Stimulated activated memory B cell treated with anti-CD40 and anti-IgM and Interleukin-4, amounts not matched to agents 10 μg/mL and 1 μg/mL and 100 μg/mL, for 72 hours (primary cell): ENCODE data around the gene DGKG.

Source experiments
- ATAC-seq: fragments of 150-1000 bp; cut with Tn5 transposase; 2 replicates; pipeline ENCODE4 v1.10.0; 2021
- H3K27ac Mint-ChIP-seq: one replicate; pipeline ENCODE4 v1.8.0; 2022; ENCODE audit warnings: mild to moderate bottlenecking, mixed read lengths
- H3K27me3 Mint-ChIP-seq: one replicate; pipeline ENCODE4 v1.8.0; 2022; ENCODE audit warnings: mixed read lengths
- H3K36me3 Mint-ChIP-seq: one replicate; pipeline ENCODE4 v1.8.0; 2022; ENCODE audit warnings: mixed read lengths
- H3K4me1 Mint-ChIP-seq: one replicate; pipeline ENCODE4 v1.8.0; 2022; ENCODE audit warnings: mixed read lengths
- H3K4me3 Mint-ChIP-seq: one replicate; pipeline ENCODE4 v1.8.0; 2022; ENCODE audit warnings: mild to moderate bottlenecking, moderate library complexity, mixed read lengths
- H3K9me3 Mint-ChIP-seq: one replicate; pipeline ENCODE4 v1.8.0; 2022; ENCODE audit warnings: mixed read lengths

Gene DGKG

DNA sequence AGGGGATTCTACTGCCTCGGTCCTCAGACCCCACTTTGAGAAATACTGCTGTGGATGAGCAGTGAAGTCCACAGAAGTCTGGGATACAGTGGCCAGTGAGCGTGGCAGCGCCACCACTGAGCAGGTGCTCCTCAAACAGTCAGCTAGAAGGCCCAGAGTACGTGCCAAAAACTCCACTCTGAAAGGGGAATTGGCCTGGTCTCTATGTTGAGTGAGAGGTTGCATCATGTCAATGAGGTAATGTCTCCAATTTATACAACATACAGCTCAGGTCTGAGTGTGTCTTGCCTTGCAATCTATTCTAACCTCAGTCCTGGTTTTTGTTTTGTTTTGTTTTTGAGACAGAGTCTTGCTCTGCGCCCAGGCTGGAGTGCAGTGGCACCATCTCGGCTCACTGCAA, 199.8 kb downstream of the DGKG start:
- no peak overlapping the region for H3K27ac Mint-ChIP-seq
- H3K27me3 Mint-ChIP-seq: no peaks in the 10 kb centered on the region
- H3K36me3 Mint-ChIP-seq: peaks cover 22% of the 10 kb centered on the region

GRCh38 chr3:186160691-186161243, 201.3 kb downstream of the DGKG start:
- Mint-ChIP-seq H3K27me3 (no peaks in the 10 kb centered on the region), H3K9me3 (no peaks in the 10 kb centered on the region), H3K36me3 (peaks cover 22% of the 10 kb centered on the region), H3K4me1 (no peaks in the 10 kb centered on the region), H3K4me3 (no peak overlapping the region), H3K27ac (no peak overlapping the region)
- ATAC-seq: no peak

More for the DNA sequence above, 199.8 kb downstream of the DGKG start:
- ATAC-seq: no peak
- Mint-ChIP-seq H3K9me3 (no peaks in the 10 kb centered on the region), H3K4me1 (no peaks in the 10 kb centered on the region), H3K4me3 (no peak overlapping the region)

DNA sequence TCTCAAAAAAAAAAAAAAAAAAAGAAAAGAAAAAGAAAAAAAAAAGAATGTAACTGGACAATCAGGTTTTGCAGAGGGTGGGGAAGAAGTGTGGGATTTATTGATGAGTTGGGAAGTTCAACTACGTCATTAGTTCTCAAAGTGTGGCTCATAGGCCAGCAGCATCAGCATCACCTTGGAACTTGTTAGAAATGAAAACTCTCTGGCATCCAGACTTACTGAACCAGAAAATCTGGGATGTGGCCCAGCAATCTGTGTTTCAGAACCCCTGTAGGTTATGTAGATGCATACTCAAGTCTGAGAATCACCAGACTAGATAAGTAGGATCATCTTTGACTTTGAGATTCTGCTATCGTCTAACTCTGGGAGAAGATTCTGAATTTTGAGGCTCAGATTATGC, 207.4 kb downstream of the DGKG start:
- no peaks in the 10 kb centered on the region for H3K9me3 Mint-ChIP-seq
- peaks cover 6% of the 10 kb centered on the region for H3K36me3 Mint-ChIP-seq
- H3K27me3 Mint-ChIP-seq: no peaks in the 10 kb centered on the region
- no peak overlapping the region for H3K4me3 Mint-ChIP-seq
- no peak overlapping the region for H3K27ac Mint-ChIP-seq
- no peak for ATAC-seq
- peaks cover 38% of the 10 kb centered on the region for H3K4me1 Mint-ChIP-seq

DNA sequence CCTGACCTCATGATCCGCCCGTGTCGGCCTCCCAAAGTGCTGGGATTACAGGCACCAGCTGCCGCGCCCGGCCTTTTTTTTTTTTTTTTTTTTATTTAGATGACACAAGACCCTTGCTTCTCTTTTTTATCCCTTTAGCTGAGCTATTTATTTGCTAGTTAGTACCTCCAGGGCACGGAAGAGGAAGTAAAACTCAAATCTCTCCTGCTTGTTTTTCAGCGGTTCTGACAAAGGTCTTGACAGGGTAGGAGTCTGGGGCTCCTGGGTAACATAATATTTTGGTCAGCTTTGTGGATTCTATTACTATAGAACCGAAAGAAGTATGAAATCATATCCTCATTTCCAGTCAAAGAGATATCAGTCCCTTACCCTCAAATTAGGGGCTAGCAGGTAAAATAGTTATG, 209.1 kb downstream of the DGKG start:
- ATAC-seq: peak; percentile 95
- peaks cover 12% of the 10 kb centered on the region for H3K36me3 Mint-ChIP-seq
- peak overlapping the region; percentile 51 for H3K27ac Mint-ChIP-seq
- H3K27me3 Mint-ChIP-seq: no peaks in the 10 kb centered on the region
- H3K4me3 Mint-ChIP-seq: peak overlapping the region; percentile 9
- H3K4me1 Mint-ChIP-seq: peaks cover 43% of the 10 kb centered on the region
- H3K9me3 Mint-ChIP-seq: no peaks in the 10 kb centered on the region

DNA sequence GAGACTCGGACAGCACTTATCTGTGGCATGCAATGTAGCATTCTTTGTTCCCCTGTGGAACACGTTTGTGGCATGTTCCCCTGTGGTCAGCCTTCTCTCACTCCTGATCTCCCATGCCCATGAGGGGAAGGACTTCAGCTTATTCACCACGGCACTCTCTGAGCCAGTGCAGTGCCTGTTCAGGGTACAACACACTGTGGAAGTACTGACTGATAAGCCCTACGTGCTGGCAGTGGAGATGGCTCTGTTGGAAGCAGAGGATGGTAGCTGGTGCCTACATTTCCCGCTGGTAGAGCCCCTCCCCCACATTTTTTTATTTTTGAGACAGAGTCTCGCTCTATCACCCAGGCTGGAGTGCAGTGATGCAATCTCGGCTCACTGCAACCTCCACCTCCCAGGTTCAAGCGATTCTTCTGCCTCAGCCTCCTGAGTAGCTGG, 209.7 kb downstream of the DGKG start:
- Mint-ChIP-seq H3K9me3 (no peaks in the 10 kb centered on the region), H3K36me3 (peaks cover 12% of the 10 kb centered on the region), H3K4me3 (peak overlapping the region; percentile 9), H3K27me3 (no peaks in the 10 kb centered on the region), H3K27ac (peak overlapping the region; percentile 51), H3K4me1 (peaks cover 43% of the 10 kb centered on the region)
- ATAC-seq: peak; percentile 35

DNA sequence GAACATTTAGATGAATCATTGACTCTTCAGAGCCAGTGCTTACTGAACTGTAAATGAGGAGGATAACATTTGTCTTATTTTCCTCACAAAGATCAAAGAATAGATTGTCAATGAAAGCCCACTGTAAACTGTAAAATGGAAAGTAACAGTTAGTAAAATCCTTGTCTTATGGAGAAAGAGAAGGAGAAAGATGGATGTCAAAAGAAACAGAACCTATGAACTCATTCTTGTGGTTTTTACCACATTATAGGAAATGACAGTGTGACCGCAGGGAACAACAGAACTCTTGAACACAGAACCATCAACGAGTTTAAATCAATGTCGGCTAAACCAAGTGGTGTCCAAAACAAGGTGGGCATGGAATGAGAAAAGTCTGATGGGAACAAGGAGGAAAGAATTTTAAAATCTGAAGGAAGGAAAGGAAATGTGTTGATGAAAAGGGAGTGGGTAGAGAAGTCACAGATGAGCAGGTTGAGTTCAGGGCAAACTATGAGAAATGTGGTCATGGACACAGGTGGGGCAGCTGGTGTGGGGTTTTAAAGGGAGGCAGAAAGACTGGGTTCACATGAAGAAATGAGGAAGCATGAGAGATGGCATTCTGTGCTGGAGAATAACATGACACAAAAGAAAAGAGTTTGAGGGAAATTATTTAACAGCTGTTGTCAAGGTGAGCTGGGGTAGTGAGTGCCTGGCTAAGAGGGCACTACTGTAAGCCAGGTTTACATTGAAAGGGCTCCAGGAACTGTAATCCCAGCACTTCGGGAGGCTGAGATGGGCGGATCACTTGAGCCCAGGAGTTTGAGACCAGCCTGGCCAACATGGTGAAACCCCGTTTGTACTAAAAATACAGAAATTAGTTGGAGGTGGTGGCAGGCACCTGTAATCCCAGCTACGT, 210.7 kb downstream of the DGKG start:
- Mint-ChIP-seq H3K27ac (peak overlapping the region; percentile 51), H3K9me3 (no peaks in the 10 kb centered on the region), H3K4me1 (peaks cover 43% of the 10 kb centered on the region), H3K27me3 (no peaks in the 10 kb centered on the region), H3K4me3 (peak overlapping the region; percentile 8), H3K36me3 (peaks cover 12% of the 10 kb centered on the region)
- peak; percentile 79 for ATAC-seq

- Mint-ChIP-seq H3K4me3 (no peak overlapping the region), H3K27ac (peak overlapping the region; percentile 18), H3K36me3 (peaks cover 12% of the 10 kb centered on the region), H3K27me3 (no peaks in the 10 kb centered on the region), H3K9me3 (no peaks in the 10 kb centered on the region), H3K4me1 (peaks cover 43% of the 10 kb centered on the region)
- ATAC-seq: no peak
Measured at GRCh38 chr3:186150041-186150830, 211.8 kb downstream of the DGKG start.

- ATAC-seq: no peak
- H3K27me3 Mint-ChIP-seq: no peaks in the 10 kb centered on the region
- H3K9me3 Mint-ChIP-seq: no peaks in the 10 kb centered on the region
- peaks cover 12% of the 10 kb centered on the region for H3K36me3 Mint-ChIP-seq
- H3K4me1 Mint-ChIP-seq: peaks cover 43% of the 10 kb centered on the region
- peak overlapping the region; percentile 18 for H3K27ac Mint-ChIP-seq
- no peak overlapping the region for H3K4me3 Mint-ChIP-seq
Measured at GRCh38 chr3:186149319-186149960, 212.6 kb downstream of the DGKG start.

DNA sequence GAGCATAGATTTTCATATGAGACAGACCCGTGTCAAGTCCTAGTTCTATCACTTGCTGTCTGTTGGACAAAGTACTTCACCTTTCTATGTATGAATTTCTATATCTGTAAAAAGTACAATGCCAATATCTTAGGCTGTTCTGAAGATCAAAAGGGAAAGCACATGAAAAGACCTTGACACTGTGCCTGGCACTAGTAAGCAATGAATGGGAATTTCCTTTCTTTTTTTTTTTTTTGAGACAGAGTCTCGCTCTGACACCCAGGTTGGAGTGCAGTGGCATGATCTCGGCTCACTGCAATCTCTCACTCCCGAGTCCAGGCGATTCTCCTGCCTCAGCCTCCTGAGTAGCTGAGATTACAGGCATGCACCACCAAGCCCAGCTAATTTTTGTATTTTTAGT, 217.8 kb downstream of the DGKG start:
- no peak overlapping the region for H3K27ac Mint-ChIP-seq
- peaks cover 3% of the 10 kb centered on the region for H3K36me3 Mint-ChIP-seq
- no peak for ATAC-seq
- peaks cover 2% of the 10 kb centered on the region for H3K4me1 Mint-ChIP-seq
- H3K4me3 Mint-ChIP-seq: no peak overlapping the region
- H3K27me3 Mint-ChIP-seq: no peaks in the 10 kb centered on the region
- no peaks in the 10 kb centered on the region for H3K9me3 Mint-ChIP-seq

DNA sequence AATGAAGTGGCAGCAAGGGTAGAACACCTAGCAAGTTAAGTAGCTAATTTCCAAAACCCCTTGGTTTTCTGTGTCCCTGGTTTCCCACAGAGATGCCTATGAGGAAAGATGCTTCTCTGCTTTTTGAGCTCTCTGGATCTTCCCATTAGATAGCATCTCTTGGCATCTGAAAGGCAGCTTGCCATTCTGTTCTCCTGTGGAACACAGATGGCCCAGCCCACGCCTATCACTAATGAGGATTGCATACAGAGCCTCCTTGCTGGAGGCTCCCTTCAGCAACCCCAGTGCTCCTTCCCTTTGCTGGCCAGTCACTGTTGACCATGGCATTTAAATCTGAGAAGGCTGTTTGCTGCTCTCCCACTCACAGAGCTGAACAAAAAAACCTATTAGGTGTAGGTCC, 218.8 kb downstream of the DGKG start:
- Mint-ChIP-seq H3K9me3 (no peaks in the 10 kb centered on the region), H3K4me1 (no peaks in the 10 kb centered on the region), H3K4me3 (no peak overlapping the region), H3K27ac (no peak overlapping the region), H3K27me3 (no peaks in the 10 kb centered on the region), H3K36me3 (no peaks in the 10 kb centered on the region)
- no peak for ATAC-seq

DNA sequence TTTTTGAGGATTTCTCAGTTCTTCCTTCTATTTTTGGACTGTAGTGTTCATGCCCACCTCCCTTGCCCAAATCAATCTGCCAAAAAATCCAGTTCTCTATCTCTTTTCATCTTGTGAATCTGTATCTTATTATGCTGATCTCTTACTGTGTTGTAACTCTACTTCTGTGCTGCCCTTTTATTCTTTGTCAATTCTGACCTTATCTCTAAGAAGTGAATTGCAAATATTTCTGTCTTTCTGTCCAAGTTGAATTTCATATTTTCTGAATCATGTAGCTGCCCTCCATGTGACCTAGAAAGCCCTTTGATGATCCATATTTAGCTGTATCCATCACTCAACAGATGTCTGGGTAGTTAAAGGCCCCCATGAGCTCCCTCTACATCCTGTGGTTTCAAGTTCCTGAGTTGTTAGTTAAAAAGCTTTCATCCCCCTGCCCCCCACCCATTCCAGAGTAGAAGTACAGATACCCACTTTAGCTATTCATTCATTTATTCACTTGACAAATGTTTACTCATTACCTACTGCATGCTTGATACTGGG, 219.6 kb downstream of the DGKG start:
- Mint-ChIP-seq H3K4me3 (no peak overlapping the region), H3K4me1 (no peaks in the 10 kb centered on the region), H3K9me3 (no peaks in the 10 kb centered on the region), H3K27me3 (no peaks in the 10 kb centered on the region), H3K36me3 (no peaks in the 10 kb centered on the region), H3K27ac (no peak overlapping the region)
- no peak for ATAC-seq

DNA sequence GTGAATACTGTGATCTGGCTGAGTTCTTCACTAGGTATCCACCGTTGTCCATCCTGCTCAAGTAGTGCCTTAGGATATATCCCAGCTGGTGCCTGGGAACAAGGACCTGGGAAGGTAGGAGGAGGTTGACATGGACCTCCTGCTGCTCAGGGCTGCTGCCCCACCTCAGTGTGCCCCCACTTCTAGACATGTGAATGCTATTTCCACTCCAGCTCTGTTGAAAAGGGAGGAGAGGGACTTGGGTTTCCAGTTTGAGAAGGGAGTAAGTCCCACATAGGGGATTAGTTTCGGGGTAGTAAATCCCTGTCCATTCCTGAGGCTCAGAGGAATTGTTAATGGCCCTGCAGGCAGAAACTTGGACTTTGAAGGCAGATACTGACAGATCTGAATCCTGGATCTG, 220.2 kb downstream of the DGKG start:
- Mint-ChIP-seq H3K27me3 (no peaks in the 10 kb centered on the region), H3K36me3 (no peaks in the 10 kb centered on the region), H3K27ac (no peak overlapping the region), H3K4me3 (no peak overlapping the region), H3K4me1 (no peaks in the 10 kb centered on the region), H3K9me3 (no peaks in the 10 kb centered on the region)
- ATAC-seq: no peak

DNA sequence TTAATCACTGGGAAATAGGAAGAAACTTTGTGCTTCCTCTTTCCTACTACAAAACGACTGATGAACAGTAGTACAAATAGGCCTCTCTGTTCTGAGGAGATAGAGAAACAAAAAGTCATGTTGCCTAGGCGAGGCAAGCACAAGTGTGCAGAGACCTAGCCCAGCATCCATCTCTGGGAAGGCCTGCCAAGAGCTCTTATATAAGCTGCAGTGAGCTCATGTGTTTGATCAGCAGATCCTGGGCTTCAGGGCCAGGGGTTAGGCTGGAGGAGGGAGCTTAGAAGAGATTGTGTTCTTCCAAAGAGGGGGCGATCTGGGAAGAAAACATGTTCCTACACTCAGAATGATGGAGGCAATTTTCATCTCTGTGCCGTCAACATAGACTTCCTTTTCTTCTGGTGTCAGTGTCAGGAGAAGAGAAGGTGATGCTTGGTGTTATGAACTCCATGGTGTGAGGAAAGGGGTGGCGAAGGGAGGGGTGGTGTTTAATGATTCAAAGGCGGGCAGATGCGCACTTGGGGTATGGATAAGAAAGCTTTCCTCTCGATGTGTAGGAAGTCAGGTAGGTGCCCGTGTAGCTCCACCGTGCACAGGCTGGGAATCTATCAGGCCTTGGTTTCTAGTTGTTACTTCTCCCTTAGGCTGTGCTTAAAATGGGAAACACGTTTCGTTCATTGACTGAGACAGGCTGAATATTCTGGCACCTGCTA, 223.6 kb downstream of the DGKG start:
- H3K36me3 Mint-ChIP-seq: no peaks in the 10 kb centered on the region

DNA sequence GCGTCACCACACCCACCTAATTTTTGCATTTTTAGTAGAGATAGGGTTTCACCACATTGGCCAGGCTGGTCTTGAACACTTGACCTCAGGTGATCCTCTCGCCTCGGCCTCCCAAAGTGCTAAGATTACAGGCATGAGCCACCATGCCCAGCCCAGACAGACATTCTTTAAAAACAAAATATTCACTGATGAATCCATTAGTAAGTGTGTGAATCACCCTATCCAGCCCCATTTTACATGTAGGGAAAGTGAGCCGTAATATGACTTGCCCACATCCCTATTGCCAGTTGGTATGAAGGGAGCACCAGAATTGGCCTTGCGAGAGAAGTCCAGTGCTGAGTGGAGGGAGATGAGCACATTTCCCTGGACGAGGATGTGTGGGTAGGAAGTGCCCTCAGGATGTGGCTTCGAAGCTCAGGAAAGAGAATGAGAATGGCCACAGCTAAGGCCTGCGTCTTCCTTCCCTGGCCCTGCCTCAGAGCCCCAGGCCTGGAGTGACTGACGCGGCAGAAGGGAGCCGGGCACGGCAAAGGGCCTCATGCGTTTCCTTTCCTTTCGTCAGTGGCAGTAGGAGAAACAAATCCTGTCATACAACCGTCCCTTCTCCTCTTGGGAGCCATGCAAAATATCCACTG, 224.9 kb downstream of the DGKG start:
- Mint-ChIP-seq H3K4me1 (no peaks in the 10 kb centered on the region), H3K9me3 (no peaks in the 10 kb centered on the region), H3K4me3 (no peak overlapping the region), H3K36me3 (no peaks in the 10 kb centered on the region), H3K27me3 (no peaks in the 10 kb centered on the region), H3K27ac (no peak overlapping the region)
- no peak for ATAC-seq

More for the DNA sequence above, 223.6 kb downstream of the DGKG start:
- Mint-ChIP-seq H3K4me1 (no peaks in the 10 kb centered on the region), H3K4me3 (no peak overlapping the region), H3K27me3 (no peaks in the 10 kb centered on the region), H3K27ac (no peak overlapping the region), H3K9me3 (no peaks in the 10 kb centered on the region)
- ATAC-seq: no peak
